ENCODE data around the gene DNA2. TPM values are rescaled to one million over a fixed set of nuclear protein-coding genes. Genes with fewer than 3 reads are reported as not detected.
"Not testable (repeated sequence)": the region's sequence is repeated elsewhere in the genome, so short reads cannot be mapped to it uniquely, and the experiment has no call there.

The DNA2 gene
- total and polyA plus RNA-seq, 10 donors: 1.4 to 13.6 (median 6.7) TPM

GRCh38 chr10:68471063-68471585, 649 bp downstream of the DNA2 start:
- intact Hi-C loops (cut with DNase I; ENCODE audit: low total_unique reads): no loop called here
- Histone ChIP-seq H3K27me3 (replicated peaks in 1 of 7) (no peaks in the 10 kb centered on the region), H3K9me3 (no peaks in the 10 kb centered on the region), H3K4me3 (peak overlapping the region; percentile 56 to 80 (median 72)), H3K27ac (peak overlapping the region in 4 of 8 donors; percentile 56 to 72 (median 70)), H3K36me3 (peaks cover 0 to 27% (median 0%) of the 10 kb centered on the region in 6 donors), H3K4me1 (peaks cover 0 to 26% (median 18%) of the 10 kb centered on the region in 6 donors)
- DNase-seq: no peak
- WGBS, 5 donors: 0 to 3% (median 2%) methylated on average over 14 of the region's 14 CpGs
- TF ChIP-seq POLR2AphosphoS5 (IDR thresholded peaks at IDR 0.05): no peak
- no peak for TF ChIP-seq POLR2A (IDR thresholded peaks at IDR 0.05)
- no peak for TF ChIP-seq CTCF (IDR thresholded peaks at IDR 0.05 in 8 of 11, conservative IDR thresholded peaks at IDR 0.05 in 3 of 11)

- Histone ChIP-seq H3K36me3 (peaks cover 0 to 34% (median 0%) of the 10 kb centered on the region in 6 donors), H3K4me3 (peak overlapping the region in 2 of 8 donors; percentile 74 to 75), H3K27me3 (replicated peaks in 1 of 7) (no peaks in the 10 kb centered on the region), H3K27ac (no peak overlapping the region), H3K9me3 (no peaks in the 10 kb centered on the region), H3K4me1 (peaks cover 0 to 26% (median 18%) of the 10 kb centered on the region in 6 donors)
- 59 to 75% (median 64%) methylated on average over 6 of the region's 6 CpGs for WGBS, 5 donors
- no peak for DNase-seq
- no peak for TF ChIP-seq POLR2A (IDR thresholded peaks at IDR 0.05)
- TF ChIP-seq POLR2AphosphoS5 (IDR thresholded peaks at IDR 0.05): no peak
- TF ChIP-seq CTCF (IDR thresholded peaks at IDR 0.05 in 8 of 11, conservative IDR thresholded peaks at IDR 0.05 in 3 of 11): no peak
- intact Hi-C loops (cut with DNase I; ENCODE audit: low total_unique reads): no loop called here
These were observed 1.5 kb downstream of the DNA2 start for GRCh38 chr10:68470300-68470699.

GRCh38 chr10:68469838-68470237, 1.9 kb downstream of the DNA2 start:
- peaks cover 0 to 26% (median 18%) of the 10 kb centered on the region in 6 donors for H3K4me1 ChIP-seq
- DNase-seq: no peak
- peaks cover 0 to 38% (median 0%) of the 10 kb centered on the region in 6 donors for H3K36me3 ChIP-seq
- no peak overlapping the region for H3K4me3 ChIP-seq
- H3K9me3 ChIP-seq: no peaks in the 10 kb centered on the region
- no peak overlapping the region for H3K27ac ChIP-seq
- TF ChIP-seq POLR2AphosphoS5 (IDR thresholded peaks at IDR 0.05): no peak
- no peak for TF ChIP-seq POLR2A (IDR thresholded peaks at IDR 0.05)
- no peak for TF ChIP-seq CTCF (IDR thresholded peaks at IDR 0.05 in 8 of 11, conservative IDR thresholded peaks at IDR 0.05 in 3 of 11)
- intact Hi-C loops (cut with DNase I; ENCODE audit: low total_unique reads): no loop called here
- no peaks in the 10 kb centered on the region for H3K27me3 ChIP-seq (replicated peaks in 1 of 7)
- WGBS, 5 donors: 87 to 94% (median 91%) methylated on average over 4 of the region's 4 CpGs

- 77 to 98% (median 94%) methylated on average over 4 of the region's 4 CpGs for WGBS, 5 donors
- DNase-seq; H3K27ac ChIP-seq; H3K4me1 ChIP-seq; intact Hi-C loops (cut with DNase I; ENCODE audit: low total_unique reads); H3K27me3 ChIP-seq (replicated peaks in 1 of 7); H3K9me3 ChIP-seq; H3K4me3 ChIP-seq: not testable (repeated sequence)
- H3K36me3 ChIP-seq: peaks cover 0 to 79% (median 1%) of the 10 kb centered on the region in 6 donors
These were observed 7.0 kb downstream of the DNA2 start for GRCh38 chr10:68464729-68465128.

All from spleen (tissue), 11 donors.